ENCODE data around the gene SH3PXD2A.

Gene SH3PXD2A

GRCh38 chr10:103717341-103718246 is 137.8 kb downstream of the SH3PXD2A start:
- no peak for DNase-seq

DNA sequence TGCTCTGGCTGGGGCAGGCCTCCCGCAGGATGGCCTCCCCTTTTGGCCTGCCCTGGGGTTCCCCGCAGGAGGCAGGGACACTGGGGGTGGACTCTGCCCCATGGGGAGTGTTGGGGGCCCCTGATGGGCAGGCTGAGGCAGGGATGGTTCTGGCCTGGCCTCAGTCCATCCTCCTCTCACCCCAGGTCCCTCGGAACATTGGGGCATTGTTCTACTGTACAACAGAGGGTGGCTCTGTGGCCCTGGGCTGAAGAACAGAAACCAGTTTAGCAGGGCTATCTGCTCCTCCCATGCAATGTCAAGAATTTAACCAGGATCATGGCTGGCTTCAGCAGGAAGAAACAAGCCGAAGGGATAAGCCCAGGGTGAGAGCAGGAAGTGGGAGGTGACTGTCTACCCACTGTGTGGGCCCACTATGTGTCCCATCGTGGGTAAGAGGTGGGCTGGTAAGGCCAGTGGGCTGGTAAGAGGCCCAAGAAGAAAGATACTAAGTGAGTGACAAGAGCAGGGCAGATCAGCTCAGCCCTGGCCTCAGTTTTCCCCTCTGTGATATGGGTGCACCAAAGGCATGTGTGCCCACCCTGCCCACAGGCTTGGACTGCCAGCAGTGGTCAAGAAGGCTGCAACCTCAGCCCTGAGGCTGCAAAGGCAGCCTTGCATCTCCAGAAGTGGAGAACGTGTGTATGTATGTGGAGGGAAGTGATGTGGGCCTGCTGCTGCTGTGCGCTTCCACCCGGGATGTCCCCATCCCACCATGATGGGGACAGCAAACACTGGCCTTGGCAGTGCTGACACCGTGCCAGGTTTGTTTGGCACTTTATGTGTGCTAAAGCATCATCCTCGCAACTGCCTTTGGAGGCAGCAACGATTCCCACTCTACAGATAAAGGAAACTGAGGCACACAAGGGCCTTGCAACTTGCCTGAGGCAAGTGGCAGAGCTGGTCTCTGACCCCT is 138.9 kb downstream of the SH3PXD2A start:
- DNase-seq = no peak

- no peak for DNase-seq
Measured at GRCh38 chr10:103715430-103715829, 139.9 kb downstream of the SH3PXD2A start.

GRCh38 chr10:103714232-103714891 is 141.0 kb downstream of the SH3PXD2A start:
- no peak for DNase-seq

- DNase-seq = no peak
Measured at GRCh38 chr10:103713676-103714075, 141.7 kb downstream of the SH3PXD2A start.

DNA sequence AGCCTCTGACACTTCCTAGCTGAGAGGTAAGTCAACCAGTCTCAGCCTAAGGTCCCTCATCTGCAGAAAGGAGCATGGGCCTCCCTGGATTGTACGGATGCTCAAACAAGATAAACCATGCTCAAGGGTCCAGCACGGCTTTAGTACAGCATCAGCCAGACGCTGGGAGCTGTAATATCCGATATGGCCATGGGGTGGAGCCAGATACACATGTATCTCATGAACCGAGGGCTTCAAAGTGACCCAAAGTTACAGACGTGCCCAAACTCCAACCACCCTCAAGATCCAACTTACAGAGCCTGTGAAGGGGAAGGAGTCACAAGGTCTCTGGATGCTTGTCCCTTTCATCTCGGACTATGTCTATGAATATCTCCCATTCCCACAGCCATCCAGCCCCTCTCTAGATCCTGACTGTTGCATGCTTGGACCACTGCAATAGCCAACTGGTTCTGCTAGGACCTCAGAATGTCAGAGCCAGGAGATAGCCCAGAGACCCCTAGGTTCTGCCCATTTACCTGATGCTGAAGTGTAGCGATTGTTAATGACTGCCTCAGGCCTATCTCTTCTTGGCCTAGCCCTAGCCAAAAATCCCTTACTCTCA is 142.4 kb downstream of the SH3PXD2A start:
- peak; percentile 43 to 95 for DNase-seq

- DNase-seq = no peak
Measured at GRCh38 chr10:103712146-103712545, 143.2 kb downstream of the SH3PXD2A start.

GRCh38 chr10:103711351-103711994 is 143.9 kb downstream of the SH3PXD2A start:
- DNase-seq = no peak

DNA sequence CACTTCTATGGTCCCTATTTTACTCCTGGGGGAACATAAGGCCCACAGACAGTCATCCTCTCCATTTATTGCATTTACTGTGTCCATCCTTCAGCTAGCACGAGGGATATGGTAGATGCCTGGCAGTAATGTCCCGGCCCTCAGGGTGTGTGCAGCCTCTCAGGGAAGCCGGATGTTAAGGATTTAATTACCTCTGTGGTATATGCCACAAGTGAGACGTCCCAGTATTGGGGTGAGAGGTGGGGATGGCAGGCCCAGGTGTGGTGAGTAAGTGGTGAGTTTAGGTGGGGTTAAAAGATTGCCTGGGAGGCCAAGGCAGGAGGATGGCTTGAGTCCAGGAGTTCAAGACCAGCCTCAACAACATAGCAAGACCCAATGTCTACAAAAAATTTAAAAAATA is 144.9 kb downstream of the SH3PXD2A start:
- no peak for DNase-seq

- no peak for DNase-seq
Measured at GRCh38 chr10:103709341-103709920, 145.9 kb downstream of the SH3PXD2A start.

DNA sequence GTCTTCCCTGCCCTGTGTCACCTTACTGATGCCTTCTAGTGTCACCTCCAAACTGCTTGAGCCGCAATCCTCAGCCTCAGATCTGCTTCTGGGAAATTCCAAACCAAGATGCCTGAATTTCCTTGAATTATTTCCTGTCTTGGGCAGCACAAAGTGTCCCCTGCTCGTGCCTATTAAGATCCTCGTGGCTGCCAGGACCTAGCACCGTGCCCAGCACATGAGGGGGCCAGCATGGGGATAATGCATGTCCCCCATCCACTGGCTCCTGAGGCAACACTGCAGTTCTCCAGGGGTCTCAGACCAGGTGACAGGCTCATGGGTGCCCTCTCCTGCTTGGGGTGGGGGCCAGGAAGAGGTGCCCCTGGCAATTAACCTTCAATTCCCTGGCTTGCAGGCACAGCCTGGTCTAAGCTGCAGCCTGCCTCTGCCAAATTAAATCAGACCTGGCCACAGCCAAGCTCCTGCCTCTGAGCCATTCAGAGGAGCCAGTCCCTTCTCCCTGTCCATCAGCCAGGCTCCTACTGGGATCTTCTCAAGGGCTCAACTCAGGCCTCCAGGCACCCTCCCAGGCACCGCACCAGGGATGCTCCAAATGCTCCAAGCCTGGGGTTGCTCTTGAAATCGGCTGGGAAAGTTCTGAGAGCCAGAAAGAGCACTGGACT is 146.6 kb downstream of the SH3PXD2A start:
- no peak for DNase-seq

DNA sequence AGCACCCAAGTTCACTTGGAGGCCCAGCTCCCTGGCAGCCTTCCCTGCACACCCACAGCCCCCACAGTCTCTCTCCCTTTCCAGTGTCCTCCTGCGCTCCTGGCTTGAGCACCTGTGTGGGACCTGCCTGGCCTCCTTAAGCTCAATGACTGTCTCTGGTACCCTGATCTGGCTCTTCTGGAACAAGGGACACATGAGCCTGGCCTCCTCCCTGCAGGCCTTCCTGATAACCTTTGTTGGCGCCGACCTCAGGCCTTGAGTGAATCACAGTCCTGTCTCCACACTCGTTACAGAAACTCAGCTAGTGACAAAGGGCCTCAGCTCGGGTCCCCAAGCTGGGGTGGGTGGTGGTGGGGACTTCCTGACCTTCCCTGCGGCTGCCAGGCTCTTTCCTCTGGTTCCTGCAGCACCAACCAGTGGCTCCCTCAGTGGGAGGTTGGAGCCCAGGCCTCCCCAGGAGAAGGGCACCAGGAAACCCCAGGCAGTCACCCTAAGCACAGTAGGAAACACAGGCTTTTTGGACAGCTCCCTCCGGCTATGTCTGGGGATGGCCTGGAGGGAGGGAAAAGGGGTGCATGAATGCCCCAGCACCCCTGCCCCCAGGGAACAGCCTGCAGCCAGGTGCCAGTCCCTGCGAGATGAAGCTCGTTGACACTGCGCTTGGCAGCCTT is 147.3 kb downstream of the SH3PXD2A start:
- no peak for DNase-seq

DNA sequence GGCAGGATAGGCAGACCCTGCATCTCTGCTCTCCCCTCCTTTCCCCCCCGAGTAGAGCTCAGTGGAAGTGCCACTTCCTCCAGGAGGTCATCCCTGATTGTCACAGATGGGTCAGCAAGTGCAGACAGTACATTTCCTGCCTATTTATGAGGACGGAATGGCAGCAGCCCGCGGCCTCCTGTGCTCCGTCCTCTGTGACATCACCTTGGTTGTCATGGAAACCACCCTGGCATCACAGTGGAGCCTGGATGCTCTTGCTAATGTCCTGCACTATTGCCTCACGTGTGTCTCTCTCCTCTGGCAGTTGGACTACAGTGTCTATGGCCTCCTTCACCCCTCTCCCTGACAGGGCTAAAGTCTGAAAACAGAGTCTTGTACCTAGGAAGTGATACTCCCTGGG is 148.6 kb downstream of the SH3PXD2A start:
- no peak for DNase-seq

GRCh38 chr10:103706047-103706446 is 149.3 kb downstream of the SH3PXD2A start:
- no peak for DNase-seq

GRCh38 chr10:103703941-103704919 is 151.1 kb downstream of the SH3PXD2A start:
- DNase-seq = no peak

GRCh38 chr10:103701380-103702222 is 153.8 kb downstream of the SH3PXD2A start:
- no peak for DNase-seq

- DNase-seq = no peak
Measured at GRCh38 chr10:103700436-103700715, 155.0 kb downstream of the SH3PXD2A start.

GRCh38 chr10:103699611-103700435 is 155.6 kb downstream of the SH3PXD2A start:
- DNase-seq = no peak
